SHP77 (cell line): ENCODE data around the gene GPC5.
"Not testable (repeated sequence)": the region's sequence is repeated elsewhere in the genome, so short reads cannot be mapped to it uniquely, and the experiment has no call there.

ENCODE experiments used
- DNase-seq, 2 experiments: peaks; one replicate each; lab custom pipeline; 2025; lab: John Stamatoyannopoulos, UW

Gene GPC5

DNA sequence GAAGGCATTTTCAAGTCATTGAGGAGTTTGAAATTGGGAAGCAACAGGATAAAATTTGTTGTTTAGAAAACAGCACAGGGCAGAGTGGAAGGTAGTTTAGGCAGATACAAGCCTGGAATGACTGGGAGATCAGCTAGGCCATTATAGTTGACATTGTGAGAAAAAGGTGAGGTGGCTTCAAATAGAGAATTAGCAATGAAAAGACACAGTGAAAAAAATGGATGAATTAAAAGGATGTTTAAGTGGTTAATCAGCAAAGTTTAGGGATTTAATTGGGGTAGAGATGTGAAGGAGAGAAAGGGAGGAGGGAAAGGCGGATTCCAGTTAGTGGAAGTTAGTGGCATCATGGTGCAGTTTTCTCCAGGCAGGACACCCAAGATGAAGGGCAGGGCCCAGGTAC is 1257.7 kb downstream of the GPC5 start:
- no peak for DNase-seq

DNA sequence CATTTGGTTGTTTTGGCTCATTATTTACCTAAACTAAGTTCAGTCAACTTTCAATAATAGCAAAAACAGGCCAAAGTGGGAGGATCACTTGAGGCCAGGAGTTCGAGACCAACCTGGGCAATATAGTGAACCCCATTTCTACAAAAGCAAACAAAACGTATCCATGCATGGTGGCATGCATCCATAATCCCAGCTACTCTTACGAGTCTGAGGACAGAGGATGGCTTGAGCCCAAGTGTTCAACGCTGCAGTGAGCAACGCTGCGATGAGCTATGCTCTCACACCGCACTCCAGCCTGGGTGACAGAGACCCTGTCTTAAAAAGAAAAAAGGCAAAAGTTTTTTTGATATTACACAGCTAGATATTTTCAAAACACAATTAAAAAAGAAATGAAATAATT is 1258.2 kb downstream of the GPC5 start:
- DNase-seq = no peak

DNA sequence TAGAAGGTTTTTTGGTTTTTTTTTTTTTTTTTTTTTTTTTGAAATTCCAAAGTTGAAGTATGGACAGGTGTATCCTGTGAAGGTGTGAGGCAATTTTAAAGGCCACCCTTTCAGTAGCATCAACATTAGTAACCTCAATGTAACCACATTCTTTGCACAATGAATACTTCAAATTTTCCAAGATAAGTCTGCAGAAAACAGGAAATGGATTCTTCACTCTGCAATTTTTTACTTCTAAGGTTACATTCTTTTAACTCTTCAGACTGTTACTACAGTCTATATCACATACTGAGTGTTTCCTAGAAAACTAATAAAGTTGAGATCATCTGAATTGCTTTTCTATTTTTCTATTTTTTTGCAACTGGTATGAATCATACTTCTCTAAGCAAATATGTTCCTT is 1259.1 kb downstream of the GPC5 start:
- no peak for DNase-seq

DNA sequence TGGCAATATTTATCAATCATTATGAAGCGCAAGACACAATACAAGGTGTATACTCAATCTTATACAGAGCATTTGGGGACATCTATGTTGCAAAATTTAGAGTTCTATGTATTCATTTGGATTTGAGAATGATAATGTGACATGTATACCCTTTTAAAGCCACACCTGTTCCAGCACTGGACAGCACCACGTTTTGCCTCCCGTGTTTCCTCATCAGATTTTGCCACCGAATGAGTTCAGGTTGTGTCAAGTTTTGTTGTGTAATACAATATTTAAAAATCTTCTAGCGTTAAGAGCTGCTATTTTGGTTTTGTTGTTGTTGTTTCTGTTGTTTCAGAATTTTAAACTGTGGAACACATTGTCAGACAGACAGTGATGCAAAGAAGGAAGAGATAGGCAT is 1259.9 kb downstream of the GPC5 start:
- no peak for DNase-seq

DNA sequence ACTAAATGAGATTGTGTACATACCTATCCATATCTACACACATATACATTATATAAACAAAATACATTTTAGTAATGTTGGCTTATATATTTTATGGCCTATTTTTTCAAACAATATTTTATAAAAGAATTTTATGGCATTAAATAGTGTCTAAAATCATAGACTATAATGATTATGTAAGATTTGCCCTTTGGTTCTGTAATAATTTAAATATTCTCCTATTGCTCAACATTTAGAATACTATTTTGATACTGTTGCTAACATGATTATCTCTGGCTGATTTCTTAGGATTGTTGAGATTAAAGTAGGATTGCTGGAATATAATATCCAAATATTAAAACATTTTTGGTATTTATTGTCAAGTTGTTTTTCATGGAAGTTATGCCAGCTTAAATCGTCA is 1263.0 kb downstream of the GPC5 start:
- no peak for DNase-seq

DNA sequence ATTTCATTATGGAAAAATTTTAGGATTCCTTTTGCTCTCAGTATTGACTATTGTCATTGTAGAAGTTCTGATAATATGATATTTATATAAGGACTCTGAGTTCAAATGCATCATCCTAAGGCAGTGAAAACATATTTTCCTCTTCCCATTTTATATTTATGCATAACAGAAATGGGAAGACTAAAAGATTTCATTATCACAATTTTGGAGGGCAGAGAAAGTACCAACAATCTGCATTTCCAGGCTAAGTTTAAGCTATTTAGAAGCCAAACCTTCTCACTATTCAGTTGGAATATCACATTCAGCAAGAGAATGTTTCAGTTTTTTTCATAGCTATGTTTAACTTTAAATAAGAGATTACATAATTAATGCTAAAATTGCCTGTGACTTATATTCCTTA is 1269.7 kb downstream of the GPC5 start:
- DNase-seq = no peak

DNA sequence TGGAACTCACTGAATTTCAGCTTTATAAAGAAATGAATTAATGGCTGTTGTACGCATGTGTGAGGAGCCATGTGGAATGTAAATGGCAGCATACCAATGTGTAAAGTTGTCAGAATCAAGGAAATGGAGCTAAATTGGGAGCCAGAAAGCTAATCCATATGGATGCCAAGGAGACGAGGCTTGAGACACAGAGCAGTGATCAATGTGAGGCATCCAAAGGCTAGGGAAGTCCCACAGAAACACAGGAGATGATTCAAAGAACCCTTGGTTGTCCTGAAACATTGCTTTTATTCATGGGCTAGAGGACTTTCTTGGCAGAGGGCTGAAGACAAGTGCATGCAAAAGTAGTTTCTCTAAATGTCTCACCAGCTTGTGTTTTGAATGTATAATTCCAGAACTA is 1271.7 kb downstream of the GPC5 start:
- DNase-seq = no peak

DNA sequence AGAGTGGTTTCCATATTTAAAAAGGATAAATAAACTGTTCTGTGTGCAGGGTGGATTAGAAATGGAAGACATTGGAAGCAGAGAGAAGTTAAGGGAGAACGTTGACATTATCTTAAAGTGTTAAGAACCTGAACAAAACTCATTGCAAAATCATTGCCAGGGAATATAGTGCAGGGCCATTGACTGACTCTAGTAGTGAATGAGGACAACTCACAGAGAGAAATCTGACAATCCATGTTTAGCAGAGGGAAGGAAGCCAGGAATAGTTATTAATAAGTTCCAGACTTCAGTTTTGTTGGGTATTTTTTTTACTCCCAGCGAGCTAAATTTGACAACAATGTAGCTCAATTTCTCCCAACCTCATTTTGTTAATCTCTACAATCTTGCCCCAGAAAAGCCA is 1273.4 kb downstream of the GPC5 start:
- DNase-seq = no peak

DNA sequence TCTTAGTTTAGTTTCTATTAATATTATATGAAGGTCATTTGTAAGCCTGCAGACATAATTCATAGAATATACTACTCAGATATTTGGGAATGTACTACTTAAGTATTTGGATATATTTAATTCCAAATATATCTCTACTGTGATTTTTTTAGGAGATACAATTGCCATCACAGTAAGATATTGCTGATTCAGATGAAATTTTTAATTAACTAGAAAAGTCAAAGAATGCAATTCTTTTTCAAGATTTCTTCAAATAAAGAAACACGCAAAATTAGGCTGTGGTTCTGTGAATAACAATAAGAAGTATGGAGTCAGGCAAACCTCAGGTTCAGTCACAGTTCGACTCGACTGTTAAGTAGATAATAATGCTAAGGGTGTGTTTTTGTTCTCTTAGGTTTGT is 1277.8 kb downstream of the GPC5 start:
- DNase-seq = no peak

DNA sequence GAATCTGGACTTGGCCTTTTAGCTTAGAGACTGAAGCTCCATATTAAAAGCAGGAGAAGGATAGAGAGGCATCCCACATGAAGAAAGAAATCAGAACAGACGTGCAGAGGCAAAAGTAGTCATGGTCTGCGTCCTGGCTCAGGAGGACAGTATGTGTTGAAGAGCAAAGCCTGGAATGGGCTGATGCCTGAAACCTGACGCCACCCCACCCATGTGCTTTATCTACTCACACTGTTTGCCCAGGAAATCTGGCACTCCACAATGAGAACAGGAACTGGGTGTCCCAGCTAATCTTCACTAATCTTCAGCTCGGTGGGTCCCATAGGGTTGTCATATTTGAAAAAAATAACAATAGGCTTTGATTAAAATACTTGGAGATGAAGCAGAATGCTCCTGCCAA is 1279.2 kb downstream of the GPC5 start:
- DNase-seq = peak in 1 of 2 experiments; percentile 4

DNA sequence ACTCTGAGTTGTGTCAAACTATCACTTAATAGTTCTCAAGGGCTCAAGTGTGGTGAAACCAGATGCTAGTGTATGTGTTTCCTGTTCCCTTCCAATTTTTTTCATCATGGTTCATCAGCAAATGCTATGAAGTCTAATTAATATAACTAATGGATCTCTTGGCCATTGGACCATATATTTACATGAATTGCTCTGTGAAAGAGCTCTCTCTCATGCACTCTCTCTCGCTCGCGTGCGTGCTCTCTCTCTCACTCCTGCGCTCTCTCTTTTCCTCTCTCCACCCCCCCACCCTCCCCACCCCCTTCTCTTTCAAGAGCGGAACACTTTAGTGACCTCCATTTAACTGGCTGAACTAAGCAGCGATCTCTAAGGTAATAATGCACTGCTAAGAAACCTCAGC is 1281.2 kb downstream of the GPC5 start:
- DNase-seq = no peak

DNA sequence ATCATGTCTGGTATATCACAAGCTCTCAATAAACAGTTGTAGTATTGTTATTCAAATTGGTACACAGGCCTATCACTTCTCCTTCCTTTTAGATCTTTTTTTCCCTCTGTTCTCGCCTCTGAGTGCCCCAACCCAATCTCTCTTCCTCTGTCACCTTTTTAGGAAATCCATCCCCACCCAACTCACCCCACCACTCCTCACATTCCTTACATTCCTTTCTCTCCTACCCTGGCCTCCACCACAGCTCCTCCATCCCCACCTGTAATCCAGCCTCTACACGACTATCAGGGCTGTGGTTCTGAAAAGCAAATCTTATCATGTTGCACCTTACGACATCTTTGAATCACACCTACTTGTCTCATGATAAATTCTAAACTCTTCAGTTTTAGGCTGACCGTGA is 1282.8 kb downstream of the GPC5 start:
- no peak for DNase-seq

DNA sequence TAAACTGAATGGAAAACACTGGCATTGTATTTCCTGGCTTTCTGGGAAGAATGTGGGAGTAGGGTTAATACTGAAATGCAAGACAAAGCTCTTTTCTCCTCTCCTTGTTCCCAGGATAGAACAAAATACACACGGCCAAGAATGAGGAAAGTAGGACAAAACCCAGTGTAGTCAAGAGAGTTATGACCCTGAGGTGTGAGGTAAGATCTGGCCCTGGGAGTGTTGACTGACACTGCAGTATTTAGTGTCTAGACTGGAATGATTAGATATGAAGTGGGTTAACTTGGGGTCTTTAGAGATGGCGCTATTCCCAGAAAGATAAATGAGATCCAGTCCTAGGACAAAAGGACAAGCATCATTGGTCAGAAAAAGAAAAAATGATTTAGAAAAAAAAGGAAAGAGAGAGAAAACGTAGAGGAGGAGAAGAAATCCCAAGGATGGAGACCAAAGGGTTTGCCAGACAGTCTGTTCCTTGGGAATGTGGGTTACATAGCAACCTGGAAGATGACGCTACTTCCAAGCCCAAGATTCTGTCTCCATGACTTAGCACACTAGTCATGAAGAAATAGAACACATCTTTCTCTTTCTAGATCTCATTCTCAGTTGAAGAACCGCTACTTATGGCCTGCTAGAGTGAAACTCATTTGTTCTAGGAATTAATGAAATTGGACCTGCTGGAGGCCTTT is 1284.6 kb downstream of the GPC5 start:
- DNase-seq = no peak

DNA sequence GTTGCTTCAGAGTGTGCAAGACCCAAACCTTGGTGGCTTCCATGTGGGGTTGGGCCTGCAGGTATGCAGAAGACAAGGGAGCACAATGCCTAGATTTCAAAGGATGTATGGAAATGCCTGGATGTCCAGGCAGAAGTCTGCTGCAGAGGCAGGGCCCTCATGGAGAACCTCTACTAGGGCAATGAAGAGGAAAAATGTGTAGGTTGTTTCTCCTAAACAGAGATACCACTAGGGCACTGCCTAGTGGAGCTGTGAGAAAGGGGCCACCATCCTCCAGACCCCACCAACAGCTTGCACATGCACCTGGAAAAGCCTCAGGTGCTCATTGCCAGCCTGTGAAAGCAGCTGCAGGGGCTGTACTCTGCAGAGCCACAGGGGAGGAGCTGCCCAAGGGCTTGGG is 1295.6 kb downstream of the GPC5 start:
- DNase-seq = no peak

DNA sequence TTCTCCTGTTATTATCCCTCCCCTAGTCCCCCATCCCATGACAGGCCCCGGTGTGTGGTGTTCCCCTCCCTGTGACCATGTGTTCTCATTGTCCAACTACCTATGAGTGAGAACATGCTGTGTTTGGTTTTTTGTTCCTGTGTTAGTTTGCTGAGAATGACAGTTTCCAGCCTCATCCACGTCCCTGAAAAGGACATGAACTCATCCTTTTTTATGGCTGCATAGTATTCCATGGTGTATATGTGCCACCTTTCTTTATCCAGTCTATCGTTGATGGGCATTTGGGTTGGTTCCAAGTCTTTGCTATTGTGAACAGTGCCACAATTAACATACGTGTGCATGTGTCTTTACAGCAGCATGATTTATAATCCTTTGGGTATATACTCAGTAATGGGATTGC is 1297.4 kb downstream of the GPC5 start:
- not testable (repeated sequence) for DNase-seq

DNA sequence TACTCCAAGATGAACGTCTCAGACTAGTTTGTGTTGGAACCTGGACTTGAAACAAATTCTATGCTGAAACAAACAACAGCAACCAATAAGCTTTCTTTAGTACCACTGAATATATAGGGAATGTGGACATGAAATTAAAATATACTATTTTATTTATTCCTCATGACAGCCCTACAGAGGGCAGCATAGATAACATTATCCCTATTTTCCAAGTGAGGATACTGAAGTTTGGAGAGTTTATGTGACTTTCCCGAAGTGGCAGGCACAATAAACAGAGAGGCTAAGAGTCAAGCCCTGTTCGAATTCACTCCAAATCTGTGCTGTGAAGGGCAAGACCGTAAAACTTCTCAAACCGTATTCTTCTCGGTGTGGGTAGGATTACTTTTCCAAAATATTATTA is 1318.3 kb downstream of the GPC5 start:
- DNase-seq = no peak

DNA sequence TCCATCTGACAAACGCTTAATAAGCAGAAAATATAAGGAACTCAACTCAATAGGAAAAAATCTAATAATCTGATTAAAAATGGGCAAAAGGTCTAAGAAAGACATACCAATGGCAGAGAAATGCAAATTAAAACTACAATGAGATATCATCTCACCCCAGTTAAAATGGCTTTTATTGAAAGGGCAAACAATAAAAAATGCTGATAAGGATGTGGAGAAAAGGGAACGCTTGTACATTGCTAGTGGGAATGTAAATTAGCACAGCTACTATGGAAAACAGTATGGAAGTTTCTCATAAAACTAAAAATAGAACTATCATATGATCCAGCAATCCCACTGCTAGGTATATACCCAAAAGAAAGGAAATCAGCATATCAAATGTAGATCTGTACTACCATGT is 1319.4 kb downstream of the GPC5 start:
- DNase-seq = no peak

DNA sequence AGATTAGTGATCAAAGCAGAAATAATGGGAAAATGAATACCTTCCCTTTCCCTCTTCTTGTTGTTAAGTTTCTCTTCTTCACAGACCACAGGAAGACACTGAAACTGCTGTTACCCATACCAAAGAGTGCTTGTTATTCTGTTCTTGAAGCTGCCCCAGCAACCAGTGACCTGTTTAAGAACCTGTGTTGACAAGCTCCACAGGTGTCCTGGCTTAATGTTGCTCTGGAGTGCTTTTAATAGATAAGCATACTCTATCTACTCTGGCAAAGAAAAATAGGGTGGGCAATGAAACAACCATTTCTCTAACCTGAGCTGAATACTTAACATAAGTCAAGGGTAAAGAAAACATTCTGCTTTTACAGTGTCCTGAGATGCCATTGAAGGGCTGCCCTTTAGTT is 1321.4 kb downstream of the GPC5 start:
- DNase-seq = peak in 1 of 2 experiments; percentile 4

DNA sequence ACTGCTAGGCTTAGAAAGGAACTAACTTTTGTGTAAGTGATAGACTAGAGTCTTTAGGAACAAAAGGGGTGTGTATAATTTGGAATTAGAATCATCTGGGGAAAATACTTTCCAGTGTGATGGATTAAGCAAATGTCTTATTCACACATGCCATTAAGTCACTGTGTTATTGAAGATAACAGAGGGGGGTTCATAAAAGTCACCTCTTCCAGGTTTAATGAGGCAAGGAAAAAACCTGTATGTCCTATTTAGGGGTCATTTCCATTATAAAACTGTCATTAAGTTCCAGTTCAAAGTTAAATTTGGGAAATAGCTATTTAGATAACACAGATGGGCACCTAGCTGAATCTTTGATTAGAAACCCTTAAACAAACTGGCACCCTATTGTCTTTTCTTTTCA is 1323.2 kb downstream of the GPC5 start:
- DNase-seq = no peak

DNA sequence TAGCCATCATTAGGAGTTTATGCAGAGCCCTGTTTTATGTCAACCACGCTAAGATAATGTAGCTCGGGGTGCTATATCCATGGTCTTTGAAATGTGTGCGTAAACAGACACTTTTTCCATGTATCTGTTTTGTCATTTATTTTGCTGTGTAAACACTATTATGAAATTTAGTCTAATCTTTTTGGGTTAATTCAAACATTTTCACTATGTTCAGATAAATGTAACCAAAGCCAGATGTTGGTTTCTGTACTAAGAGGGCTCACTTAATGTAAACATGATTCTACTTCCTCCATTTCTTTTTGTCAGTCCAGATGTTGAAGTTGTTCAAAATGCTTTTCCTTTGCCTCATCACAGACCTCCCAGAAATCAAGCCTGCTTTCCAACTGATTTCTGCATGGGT is 1328.7 kb downstream of the GPC5 start:
- DNase-seq = no peak

DNA sequence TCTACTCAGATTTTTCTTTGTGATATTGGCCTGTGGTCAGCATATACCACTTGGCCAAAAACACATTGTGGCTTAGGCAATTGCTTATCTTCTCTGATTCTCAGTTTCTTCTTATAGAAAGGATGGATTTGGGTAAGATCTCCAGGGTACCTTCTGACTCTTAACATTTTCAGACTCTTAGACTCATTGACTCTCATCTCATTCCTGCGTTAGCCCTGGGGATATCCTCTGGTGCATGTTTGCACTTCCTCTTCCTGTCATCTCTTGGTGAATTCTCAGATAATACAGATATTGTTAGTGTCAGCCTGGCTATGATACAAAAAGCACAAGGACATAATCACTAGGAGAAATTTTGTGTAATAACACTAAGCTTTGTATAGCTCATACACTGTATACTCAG is 1335.6 kb downstream of the GPC5 start:
- DNase-seq = no peak

DNA sequence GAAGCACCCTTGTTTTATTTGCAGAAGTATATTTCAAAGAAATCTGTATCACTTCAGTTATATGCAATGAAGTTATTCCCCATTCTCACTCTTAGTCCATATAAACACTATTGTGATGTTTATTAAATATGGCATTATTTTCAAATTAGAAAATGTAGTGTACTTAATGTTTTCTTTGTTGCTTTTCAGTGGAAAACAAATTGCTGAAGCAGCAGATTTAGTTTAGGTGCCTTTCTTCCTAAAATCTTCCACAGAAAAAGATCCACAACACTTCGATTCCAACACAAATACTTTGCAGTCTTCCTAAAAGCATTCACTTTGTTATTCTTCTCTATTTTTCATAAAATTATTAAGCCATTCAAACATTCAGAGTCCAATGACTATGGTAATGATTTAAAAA is 1336.1 kb downstream of the GPC5 start:
- DNase-seq = no peak

DNA sequence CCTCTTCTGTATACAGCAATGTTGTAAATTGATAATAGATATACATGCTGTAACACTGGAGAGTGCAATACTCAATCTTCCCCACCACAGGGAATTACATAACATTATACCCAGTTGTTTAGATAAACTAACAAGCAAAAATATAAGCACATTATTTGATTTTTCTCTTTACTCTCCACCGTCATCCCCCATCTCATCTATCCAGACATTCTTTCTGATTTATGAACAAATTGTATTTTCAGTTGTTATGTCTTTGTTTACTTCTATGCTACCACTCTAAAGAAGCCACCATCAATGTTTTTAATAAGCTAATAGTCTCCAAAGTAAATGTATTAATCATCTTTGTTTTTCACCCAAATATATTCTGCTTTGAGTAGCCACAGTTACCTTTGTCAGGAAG is 1337.5 kb downstream of the GPC5 start:
- no peak for DNase-seq

DNA sequence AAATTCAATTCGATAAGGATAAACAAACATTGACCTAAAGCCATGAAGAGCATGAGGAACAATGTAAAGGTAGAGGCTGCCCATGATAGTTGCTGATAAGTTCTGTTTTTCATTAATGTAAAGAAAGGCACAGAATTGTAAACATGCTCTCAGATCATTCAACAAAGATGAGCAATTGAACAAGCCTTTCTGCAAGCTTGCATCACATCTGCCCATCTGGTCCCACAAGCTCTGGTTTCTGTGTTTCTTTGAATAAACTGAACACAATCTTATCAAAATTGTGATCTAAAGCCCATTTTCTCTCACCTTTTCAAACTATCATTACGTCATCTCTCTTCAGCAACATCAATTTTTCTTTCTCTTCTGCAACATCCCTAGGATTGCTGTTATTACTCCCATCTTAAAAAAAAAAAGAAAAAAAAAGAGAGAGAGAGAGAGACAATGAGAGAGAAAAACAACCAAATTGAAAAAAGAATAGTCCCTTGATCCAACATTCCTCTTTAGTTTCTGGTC is 1340.9 kb downstream of the GPC5 start:
- peak; percentile 33 to 35 for DNase-seq

DNA sequence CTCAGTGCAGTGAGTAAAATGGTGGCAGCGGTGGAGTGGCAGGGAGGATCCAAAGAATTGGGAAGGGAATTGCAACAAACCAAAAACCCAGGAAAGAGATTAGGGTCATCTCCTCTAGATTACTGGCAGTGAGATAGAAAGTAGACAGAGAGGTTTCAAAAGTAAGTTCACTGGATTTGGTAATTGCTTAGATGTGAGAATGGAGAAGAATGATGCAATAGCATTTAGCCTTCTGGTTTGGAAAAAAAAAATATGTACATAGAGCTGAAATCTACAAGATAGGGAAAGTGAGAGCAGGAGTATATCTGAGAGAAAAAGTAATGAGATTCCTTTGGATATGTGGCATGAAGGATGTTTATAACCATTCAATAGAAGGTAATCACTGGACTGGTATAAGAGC is 1345.6 kb downstream of the GPC5 start:
- no peak for DNase-seq
